Measurements from ENCODE around the gene ZNF30. TPM values are rescaled to one million over a fixed set of nuclear protein-coding genes. Genes with fewer than 3 reads are reported as not detected.

ZNF30 gene
- total and polyA plus RNA-seq, 2 experiments from 2014 or later: 4.1 to 18.7 TPM

DNA sequence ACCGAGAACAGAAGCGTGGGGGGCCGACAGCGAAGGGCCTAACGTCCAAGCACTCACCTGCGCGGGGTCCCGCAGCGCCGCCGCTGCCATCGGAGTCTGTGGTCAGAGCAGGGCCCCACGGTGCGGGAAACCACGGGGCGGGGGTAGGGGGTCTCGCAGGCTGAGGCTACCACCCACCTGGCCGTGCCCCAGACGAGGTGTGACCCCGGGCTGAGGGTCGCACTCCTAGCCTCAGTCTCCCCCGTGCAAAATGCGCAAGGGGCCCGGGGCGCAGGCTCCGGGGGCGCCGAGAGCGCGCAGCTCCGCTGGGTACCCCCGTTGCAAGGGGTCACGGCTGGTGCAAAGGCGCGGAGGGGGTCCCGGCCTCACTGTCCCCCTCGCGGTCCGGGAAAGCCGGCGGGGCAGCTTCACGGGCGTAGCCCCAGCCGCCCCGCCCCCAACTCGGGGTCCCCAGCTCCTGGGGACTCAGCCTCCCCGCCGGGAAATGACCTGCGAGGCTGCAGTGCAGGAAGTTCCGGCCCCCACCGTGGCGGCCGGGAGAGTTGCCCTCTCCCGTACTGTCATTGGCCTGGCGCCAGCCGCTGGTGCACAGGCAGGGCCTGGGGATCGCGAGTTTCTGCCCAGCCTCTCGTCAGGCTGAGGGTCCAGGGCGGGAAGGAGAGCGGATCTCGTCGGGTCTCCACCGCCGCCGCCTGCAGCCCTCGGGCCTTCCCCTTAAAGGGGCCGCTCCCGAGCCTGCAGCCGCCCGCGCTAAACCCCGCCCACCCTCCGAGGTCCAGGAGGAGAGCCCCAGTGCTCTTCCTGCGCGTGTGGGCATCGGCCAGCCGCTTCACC, 37.1 kb downstream of the ZNF30 start, which contains the start of gene ZNF792 (continued):
- TF ChIP-seq, protein P1, sequence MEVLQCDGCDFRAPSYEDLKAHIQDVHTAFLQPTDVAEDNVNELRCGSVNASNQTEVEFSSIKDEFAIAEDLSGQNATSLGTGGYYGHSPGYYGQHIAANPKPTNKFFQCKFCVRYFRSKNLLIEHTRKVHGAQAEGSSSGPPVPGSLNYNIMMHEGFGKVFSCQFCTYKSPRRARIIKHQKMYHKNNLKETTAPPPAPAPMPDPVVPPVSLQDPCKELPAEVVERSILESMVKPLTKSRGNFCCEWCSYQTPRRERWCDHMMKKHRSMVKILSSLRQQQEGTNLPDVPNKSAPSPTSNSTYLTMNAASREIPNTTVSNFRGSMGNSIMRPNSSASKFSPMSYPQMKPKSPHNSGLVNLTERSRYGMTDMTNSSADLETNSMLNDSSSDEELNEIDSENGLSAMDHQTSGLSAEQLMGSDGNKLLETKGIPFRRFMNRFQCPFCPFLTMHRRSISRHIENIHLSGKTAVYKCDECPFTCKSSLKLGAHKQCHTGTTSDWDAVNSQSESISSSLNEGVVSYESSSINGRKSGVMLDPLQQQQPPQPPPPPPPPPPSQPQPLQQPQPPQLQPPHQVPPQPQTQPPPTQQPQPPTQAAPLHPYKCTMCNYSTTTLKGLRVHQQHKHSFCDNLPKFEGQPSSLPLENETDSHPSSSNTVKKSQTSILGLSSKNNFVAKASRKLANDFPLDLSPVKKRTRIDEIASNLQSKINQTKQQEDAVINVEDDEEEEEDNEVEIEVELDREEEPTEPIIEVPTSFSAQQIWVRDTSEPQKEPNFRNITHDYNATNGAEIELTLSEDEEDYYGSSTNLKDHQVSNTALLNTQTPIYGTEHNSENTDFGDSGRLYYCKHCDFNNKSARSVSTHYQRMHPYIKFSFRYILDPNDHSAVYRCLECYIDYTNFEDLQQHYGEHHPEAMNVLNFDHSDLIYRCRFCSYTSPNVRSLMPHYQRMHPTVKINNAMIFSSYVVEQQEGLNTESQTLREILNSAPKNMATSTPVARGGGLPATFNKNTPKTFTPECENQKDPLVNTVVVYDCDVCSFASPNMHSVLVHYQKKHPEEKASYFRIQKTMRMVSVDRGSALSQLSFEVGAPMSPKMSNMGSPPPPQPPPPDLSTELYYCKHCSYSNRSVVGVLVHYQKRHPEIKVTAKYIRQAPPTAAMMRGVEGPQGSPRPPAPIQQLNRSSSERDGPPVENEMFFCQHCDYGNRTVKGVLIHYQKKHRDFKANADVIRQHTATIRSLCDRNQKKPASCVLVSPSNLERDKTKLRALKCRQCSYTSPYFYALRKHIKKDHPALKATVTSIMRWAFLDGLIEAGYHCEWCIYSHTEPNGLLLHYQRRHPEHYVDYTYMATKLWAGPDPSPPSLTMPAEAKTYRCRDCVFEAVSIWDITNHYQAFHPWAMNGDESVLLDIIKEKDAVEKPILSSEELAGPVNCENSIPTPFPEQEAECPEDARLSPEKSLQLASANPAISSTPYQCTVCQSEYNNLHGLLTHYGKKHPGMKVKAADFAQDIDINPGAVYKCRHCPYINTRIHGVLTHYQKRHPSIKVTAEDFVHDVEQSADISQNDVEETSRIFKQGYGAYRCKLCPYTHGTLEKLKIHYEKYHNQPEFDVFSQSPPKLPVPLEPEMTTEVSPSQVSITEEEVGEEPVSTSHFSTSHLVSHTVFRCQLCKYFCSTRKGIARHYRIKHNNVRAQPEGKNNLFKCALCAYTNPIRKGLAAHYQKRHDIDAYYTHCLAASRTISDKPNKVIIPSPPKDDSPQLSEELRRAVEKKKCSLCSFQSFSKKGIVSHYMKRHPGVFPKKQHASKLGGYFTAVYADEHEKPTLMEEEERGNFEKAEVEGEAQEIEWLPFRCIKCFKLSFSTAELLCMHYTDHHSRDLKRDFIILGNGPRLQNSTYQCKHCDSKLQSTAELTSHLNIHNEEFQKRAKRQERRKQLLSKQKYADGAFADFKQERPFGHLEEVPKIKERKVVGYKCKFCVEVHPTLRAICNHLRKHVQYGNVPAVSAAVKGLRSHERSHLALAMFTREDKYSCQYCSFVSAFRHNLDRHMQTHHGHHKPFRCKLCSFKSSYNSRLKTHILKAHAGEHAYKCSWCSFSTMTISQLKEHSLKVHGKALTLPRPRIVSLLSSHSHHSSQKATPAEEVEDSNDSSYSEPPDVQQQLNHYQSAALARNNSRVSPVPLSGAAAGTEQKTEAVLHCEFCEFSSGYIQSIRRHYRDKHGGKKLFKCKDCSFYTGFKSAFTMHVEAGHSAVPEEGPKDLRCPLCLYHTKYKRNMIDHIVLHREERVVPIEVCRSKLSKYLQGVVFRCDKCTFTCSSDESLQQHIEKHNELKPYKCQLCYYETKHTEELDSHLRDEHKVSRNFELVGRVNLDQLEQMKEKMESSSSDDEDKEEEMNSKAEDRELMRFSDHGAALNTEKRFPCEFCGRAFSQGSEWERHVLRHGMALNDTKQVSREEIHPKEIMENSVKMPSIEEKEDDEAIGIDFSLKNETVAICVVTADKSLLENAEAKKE (CRISPR knock-in tag; IDR thresholded peaks at IDR 0.05): no peak
- no peak for TF ChIP-seq ZNF331 (CRISPR knock-in tag; IDR thresholded peaks at IDR 0.05; ENCODE audit: low read depth)
- TF ChIP-seq NANOG (IDR thresholded peaks at IDR 0.05; ENCODE audit: borderline replicate concordance): no peak

DNA sequence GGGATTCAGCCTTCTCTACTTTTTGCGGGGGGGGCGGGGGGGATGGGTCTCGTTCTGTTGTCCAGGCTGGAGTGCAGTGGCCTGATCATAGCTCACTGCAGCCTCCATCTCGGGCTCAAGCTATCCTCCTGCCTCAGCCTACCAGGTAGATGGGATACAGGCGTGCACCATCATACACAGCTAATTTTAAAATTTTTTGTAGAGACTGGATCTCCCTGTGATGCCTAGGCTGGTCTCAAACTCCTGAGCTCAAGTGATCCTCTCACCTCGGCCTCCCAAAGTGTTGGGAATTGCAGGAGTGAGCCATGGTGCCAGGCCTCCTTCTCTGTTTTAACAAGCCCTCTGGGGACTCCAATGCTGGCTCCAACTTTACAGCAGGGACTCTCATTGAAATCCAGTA, 37.9 kb downstream of the ZNF30 start:
- H3K27me3 ChIP-seq (ENCODE audit: insufficient read depth): peaks cover 11% of the 10 kb centered on the region
- Mint-ChIP-seq H3K4me1 (peaks cover 13% of the 10 kb centered on the region), H3K9me3 (peaks cover 66% of the 10 kb centered on the region), H3K27ac (no peak overlapping the region), H3K27me3 (ENCODE audit: insufficient read depth, low read depth, poor library complexity) (peaks cover 25% of the 10 kb centered on the region), H3K36me3 (ENCODE audit: low read depth) (peaks cover 59% of the 10 kb centered on the region), H3K4me3 (peak overlapping the region; percentile 75)
- H3K4me1 ChIP-seq (ENCODE audit: insufficient read depth): peaks cover 13% of the 10 kb centered on the region
- H3K27ac ChIP-seq (ENCODE audit: low read depth): no peak overlapping the region
- ATAC-seq: no peak
- peak overlapping the region; percentile 97; the same call in 1 of the 2 replicates for H2AFZ ChIP-seq
- peak overlapping the region; percentile 97 for H3K4me2 ChIP-seq
- H3F3A ChIP-seq (replicated peaks; ENCODE audit: low read depth): 0 out of 2 replicates have a peak, but pooled peaks cover 3% of the 10 kb centered on the region
- H3K79me2 ChIP-seq (replicated peaks; ENCODE audit: insufficient read depth): peaks cover 15% of the 10 kb centered on the region
- no peak for DNase-seq (ENCODE audit: low spot score)
- H4K20me1 ChIP-seq (replicated peaks; ENCODE audit: insufficient read depth): no peaks in the 10 kb centered on the region
- peak overlapping the region; percentile 97 for H3K4me3 ChIP-seq
- no peaks in the 10 kb centered on the region for H3K9me2 ChIP-seq (ENCODE audit: insufficient read depth)
- H3K36me3 ChIP-seq (ENCODE audit: insufficient read depth): peaks cover under 1% of the 10 kb centered on the region; the same call in 1 of the 2 replicates
- TF ChIP-seq EZH2 (IDR thresholded peaks at IDR 0.05; ENCODE audit: low read depth, unreplicated experiment) (no peak), ZNF331 (CRISPR knock-in tag; IDR thresholded peaks at IDR 0.05; ENCODE audit: low read depth) (no peak), STAT1 (IDR thresholded peaks at IDR 0.05; ENCODE audit: unreplicated experiment) (no peak), NANOG (IDR thresholded peaks at IDR 0.05; ENCODE audit: borderline replicate concordance) (no peak)
- TF ChIP-seq, protein P2, sequence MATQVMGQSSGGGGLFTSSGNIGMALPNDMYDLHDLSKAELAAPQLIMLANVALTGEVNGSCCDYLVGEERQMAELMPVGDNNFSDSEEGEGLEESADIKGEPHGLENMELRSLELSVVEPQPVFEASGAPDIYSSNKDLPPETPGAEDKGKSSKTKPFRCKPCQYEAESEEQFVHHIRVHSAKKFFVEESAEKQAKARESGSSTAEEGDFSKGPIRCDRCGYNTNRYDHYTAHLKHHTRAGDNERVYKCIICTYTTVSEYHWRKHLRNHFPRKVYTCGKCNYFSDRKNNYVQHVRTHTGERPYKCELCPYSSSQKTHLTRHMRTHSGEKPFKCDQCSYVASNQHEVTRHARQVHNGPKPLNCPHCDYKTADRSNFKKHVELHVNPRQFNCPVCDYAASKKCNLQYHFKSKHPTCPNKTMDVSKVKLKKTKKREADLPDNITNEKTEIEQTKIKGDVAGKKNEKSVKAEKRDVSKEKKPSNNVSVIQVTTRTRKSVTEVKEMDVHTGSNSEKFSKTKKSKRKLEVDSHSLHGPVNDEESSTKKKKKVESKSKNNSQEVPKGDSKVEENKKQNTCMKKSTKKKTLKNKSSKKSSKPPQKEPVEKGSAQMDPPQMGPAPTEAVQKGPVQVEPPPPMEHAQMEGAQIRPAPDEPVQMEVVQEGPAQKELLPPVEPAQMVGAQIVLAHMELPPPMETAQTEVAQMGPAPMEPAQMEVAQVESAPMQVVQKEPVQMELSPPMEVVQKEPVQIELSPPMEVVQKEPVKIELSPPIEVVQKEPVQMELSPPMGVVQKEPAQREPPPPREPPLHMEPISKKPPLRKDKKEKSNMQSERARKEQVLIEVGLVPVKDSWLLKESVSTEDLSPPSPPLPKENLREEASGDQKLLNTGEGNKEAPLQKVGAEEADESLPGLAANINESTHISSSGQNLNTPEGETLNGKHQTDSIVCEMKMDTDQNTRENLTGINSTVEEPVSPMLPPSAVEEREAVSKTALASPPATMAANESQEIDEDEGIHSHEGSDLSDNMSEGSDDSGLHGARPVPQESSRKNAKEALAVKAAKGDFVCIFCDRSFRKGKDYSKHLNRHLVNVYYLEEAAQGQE (IDR thresholded peaks at IDR 0.05; ENCODE audit: unreplicated experiment): no peak
